Astrocyte of the spinal cord (primary cell): ENCODE measurements around the gene TRIM10.
A peak's percentile ranks its signal among the peaks of the same experiment; 100 is the strongest.

ENCODE experiments used
- DNase-seq: peaks from one replicate; pipeline ENCODE4 v3.0.0; 2011; ENCODE audit warnings: low read depth, low spot score
- H3K4me3 ChIP-seq: 2 replicates; pipeline ENCODE4 v1.5.1; 2011; ENCODE audit warnings: low read depth, mild to moderate bottlenecking, low read length, moderate library complexity
- in situ Hi-C: cut with HindIII; loops from 2 replicates; pipeline ENCODE4 v1.10.0; 2017; ENCODE audit warnings: low sequenced_read_pairs
- TF ChIP-seq, protein P1 (sequence below): IDR thresholded peaks from 2 replicates; pipeline ENCODE4 v1.5.1; 2012; ENCODE audit warnings: low read depth, mild to moderate bottlenecking, low read length, inconsistent platforms

Gene TRIM10

DNA sequence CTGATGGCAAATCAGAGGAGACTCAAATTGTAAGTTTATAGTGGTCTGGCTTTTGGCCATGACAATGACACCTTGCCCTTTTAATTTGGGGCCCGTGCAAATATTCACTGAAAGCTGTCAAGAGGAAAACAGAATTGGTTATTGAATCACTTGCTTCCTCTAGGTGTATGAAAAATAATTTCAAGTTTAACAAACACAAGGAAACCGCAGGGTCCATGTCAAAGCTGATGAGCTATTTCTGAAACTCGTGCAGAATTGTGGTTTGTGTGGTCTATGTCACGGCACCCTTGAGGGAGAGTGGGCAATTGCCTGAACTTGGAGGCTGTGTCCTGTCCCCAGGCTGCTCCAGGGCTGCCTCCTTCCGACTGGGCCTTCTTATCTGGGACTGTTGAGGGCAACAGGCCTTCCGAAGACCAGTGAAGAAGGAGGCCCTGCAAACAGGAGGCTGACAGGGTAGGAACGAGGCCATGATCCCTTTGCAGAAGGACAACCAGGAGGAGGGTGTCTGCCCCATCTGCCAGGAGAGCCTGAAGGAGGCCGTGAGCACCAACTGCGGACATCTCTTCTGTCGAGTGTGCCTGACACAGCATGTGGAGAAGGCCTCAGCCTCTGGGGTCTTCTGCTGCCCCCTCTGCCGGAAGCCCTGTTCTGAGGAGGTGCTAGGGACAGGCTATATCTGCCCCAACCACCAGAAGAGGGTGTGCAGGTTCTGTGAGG is 24.3 kb downstream of the TRIM10 start:
- DNase-seq = no peak
- TF ChIP-seq, protein P1, sequence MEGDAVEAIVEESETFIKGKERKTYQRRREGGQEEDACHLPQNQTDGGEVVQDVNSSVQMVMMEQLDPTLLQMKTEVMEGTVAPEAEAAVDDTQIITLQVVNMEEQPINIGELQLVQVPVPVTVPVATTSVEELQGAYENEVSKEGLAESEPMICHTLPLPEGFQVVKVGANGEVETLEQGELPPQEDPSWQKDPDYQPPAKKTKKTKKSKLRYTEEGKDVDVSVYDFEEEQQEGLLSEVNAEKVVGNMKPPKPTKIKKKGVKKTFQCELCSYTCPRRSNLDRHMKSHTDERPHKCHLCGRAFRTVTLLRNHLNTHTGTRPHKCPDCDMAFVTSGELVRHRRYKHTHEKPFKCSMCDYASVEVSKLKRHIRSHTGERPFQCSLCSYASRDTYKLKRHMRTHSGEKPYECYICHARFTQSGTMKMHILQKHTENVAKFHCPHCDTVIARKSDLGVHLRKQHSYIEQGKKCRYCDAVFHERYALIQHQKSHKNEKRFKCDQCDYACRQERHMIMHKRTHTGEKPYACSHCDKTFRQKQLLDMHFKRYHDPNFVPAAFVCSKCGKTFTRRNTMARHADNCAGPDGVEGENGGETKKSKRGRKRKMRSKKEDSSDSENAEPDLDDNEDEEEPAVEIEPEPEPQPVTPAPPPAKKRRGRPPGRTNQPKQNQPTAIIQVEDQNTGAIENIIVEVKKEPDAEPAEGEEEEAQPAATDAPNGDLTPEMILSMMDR = no peak
- H3K4me3 ChIP-seq = no peak overlapping the region
- in situ Hi-C loops = no loop called here

DNA sequence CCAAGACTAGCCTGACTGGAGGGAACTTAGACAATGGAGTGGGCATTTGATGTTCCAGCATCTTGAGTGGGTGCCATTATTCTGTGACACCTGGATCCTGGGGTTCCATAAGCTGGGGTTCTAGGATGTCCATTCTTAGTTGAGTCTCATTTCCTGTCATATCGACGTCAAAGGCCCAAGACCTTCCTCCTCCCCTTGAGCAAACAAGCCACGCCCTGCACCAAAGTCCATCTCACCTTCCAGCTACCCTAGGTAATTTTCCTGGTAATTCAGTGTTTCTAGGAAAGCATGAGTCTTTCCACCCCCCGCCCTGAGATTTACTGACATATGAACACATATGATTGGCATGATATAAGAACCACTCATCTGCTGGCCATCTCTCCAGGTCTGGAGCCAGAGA is 25.3 kb downstream of the TRIM10 start, which contains the start of gene TRIM40:
TSS of gene TRIM40 (plus strand) at position 384 of the 400 bp plus-strand sequence. CDS start 897 bp downstream, outside the sequence.
- in situ Hi-C loops = no loop called here
- H3K4me3 ChIP-seq = no peak within 1 kb of the TSS
- DNase-seq = no peak
- TF ChIP-seq, protein P1 = no peak

DNA sequence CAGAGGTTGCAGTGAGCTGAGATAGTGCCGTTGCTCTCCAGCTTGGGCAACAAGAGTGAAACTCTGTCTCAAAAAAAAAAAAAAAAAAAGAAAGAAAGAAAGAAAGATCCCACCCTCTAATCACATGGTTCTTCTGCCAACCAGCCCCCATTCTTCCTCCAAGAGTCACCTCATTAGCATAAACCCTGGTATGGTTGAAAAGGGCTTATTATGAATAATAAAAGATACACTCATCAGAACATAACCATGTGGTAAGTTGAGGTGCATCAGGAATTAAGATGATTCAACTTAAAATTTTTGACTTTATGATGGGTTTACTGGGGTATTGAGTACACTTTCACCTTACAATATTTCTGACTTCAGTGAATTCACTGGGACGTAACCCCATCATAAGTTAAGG is 25.9 kb downstream of the TRIM10 start:
- in situ Hi-C loops = no loop called here
- DNase-seq = no peak

DNA sequence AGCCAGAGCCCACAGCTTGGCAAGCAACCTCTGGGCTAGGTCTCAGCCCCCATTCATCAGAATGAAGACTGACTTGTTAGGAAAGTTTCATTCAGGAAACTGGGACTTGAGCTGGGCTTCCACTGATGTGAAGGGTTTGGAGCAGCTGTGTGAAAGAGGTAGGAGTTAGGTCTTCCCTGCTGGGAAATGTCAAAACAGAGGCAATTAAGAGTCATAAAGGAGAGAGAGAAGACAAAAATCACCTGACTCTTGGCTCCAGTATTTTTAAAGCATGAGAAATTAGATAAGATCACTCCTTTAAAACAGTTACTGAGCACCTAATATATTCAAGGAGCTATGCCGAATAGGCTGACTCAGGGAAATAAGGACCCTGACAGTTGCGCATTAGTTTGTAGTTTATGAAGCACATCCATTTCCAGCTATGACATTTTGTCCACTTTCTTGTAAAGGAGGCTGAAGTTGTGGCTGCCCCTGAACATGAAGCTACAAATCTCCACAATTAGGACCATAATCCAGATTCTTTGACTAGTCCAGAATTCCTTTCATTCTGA is 29.0 kb downstream of the TRIM10 start:
- no peak overlapping the region for H3K4me3 ChIP-seq
- DNase-seq = no peak
- TF ChIP-seq, protein P1 = no peak
- in situ Hi-C loops = no loop called here

More for the DNA sequence above, 25.9 kb downstream of the TRIM10 start:
- H3K4me3 ChIP-seq = no peak overlapping the region
- TF ChIP-seq, protein P1 = no peak

DNA sequence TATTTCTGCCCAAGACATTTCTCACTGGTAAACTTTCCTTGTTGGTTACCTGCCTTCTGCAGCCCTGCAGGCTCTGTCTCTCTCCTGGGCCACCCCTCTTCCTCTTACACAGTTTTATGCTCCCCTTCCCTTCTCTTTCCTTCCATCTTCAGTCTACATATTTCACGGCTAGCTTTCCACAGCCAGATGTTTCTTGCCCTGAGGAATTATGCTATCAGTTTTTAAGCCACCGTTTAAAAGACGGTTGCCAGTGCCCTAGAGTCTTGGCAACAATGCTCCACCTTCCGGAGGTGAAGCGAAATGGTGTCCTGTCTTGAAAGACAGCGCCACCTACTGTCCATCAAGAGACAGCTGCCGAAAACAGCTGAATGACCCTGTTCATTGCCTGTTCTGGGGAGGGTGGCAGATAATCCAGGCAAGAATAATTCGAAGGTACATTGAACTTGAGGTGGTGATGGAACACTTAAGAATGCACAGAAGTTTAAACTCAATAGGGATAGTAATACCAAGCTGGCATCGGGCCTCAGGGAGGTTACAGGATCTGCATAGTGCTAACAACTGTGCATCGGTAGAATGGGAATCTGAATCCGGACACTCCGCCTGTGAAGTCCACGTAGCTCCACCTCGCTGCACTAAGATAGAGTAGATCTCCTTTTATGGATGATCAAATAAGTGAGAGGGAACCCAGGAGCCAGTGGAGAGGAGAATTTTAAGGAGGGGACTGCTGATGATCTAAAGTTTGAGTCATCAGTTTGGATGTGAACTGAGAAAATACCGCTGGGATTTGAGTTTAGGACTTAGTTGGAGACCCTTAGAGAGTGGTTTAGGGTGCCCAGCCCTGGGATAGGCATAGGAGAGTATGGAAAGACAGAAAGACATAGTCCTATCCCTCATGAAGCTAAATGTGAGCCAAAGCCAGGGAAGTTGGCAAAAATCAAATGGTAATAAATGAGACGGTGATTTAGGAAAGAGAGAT is 29.8 kb downstream of the TRIM10 start:
- DNase-seq = peak; percentile 79
- TF ChIP-seq, protein P1 = peak; percentile 99
- in situ Hi-C loops = no loop called here
- no peak overlapping the region for H3K4me3 ChIP-seq

DNA sequence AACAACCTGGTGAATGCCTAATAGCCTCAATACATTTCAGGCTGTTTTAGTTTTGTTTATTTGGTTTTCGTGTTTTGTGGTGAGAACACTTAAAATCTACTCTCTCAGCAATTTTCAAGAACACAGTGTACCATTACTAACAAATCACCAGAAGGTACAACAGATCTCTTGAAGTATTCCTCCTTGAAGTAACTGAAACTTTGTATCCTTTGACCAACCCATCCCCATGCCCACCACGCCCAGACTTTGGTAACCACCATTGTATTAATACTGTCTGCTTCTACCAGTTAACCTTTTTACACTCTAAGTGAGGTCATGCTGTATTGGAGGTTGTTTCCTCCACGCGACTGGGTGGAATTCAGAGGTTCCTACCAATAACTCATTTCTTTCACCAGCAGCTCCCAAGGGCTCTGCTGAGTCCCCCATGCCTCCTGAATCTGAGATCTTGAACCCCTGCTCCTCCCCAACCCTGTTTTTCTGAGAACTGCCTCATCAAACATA is 30.8 kb downstream of the TRIM10 start:
- no peak for DNase-seq
- H3K4me3 ChIP-seq = no peak overlapping the region
- TF ChIP-seq, protein P1 = no peak
- in situ Hi-C loops = no loop called here
